ENCODE measurements around the gene ICA1. TPM values are rescaled to one million over a fixed set of nuclear protein-coding genes. Genes with fewer than 3 reads are reported as not detected.

Gene ICA1
- total RNA-seq, 4 donors from 2014 or later: 4.1 to 7.4 (median 5.8) TPM

GRCh38 chr7:8114175-8114574, 147.8 kb downstream of the ICA1 start:
- no peak overlapping the region for H3K27ac ChIP-seq (replicated peaks in 1 of 4)
- H3K4me3 ChIP-seq: no peak overlapping the region
- DNase-seq (ENCODE audit: extremely low spot score): no peak
- intact Hi-C loops (cut with DNase I): no loop called here
- no peaks in the 10 kb centered on the region for H3K4me1 ChIP-seq
- no peaks in the 10 kb centered on the region for H3K27me3 ChIP-seq
- TF ChIP-seq POLR2A (IDR thresholded peaks at IDR 0.05; ENCODE audit: low read depth) (no peak), CTCF (IDR thresholded peaks at IDR 0.05) (no peak), EP300 (IDR thresholded peaks at IDR 0.05) (no peak), POLR2AphosphoS5 (IDR thresholded peaks at IDR 0.05) (no peak)
- 91% methylated on average over 4 of the region's 4 CpGs for WGBS
- peaks cover 0 to 19% (median 0%) of the 10 kb centered on the region in 4 donors for H3K36me3 ChIP-seq
- no peaks in the 10 kb centered on the region for H3K9me3 ChIP-seq

- Histone ChIP-seq H3K4me1 (no peaks in the 10 kb centered on the region), H3K27me3 (no peaks in the 10 kb centered on the region), H3K4me3 (no peak overlapping the region), H3K27ac (replicated peaks in 1 of 4) (no peak overlapping the region), H3K36me3 (peaks cover 0 to 10% (median 0%) of the 10 kb centered on the region in 4 donors), H3K9me3 (no peaks in the 10 kb centered on the region)
- TF ChIP-seq CTCF (IDR thresholded peaks at IDR 0.05) (no peak), POLR2AphosphoS5 (IDR thresholded peaks at IDR 0.05) (no peak), EP300 (IDR thresholded peaks at IDR 0.05) (no peak), POLR2A (IDR thresholded peaks at IDR 0.05; ENCODE audit: low read depth) (no peak)
- DNase-seq (ENCODE audit: extremely low spot score): no peak
- intact Hi-C loops (cut with DNase I): no loop called here
- 88% methylated on average over 3 of the region's 3 CpGs for WGBS
These were observed 148.8 kb downstream of the ICA1 start for GRCh38 chr7:8113184-8113583.

GRCh38 chr7:8112685-8113084, 149.3 kb downstream of the ICA1 start:
- no peaks in the 10 kb centered on the region for H3K27me3 ChIP-seq
- no peak overlapping the region for H3K27ac ChIP-seq (replicated peaks in 1 of 4)
- no peak for DNase-seq (ENCODE audit: extremely low spot score)
- intact Hi-C loops (cut with DNase I): no loop called here
- WGBS: 100% methylated on average over 2 of the region's 2 CpGs
- no peak overlapping the region for H3K4me3 ChIP-seq
- H3K4me1 ChIP-seq: no peaks in the 10 kb centered on the region
- TF ChIP-seq POLR2AphosphoS5 (IDR thresholded peaks at IDR 0.05) (no peak), POLR2A (IDR thresholded peaks at IDR 0.05; ENCODE audit: low read depth) (no peak), CTCF (IDR thresholded peaks at IDR 0.05) (no peak), EP300 (IDR thresholded peaks at IDR 0.05) (no peak)
- no peaks in the 10 kb centered on the region for H3K9me3 ChIP-seq
- peaks cover 0 to 5% (median 0%) of the 10 kb centered on the region in 4 donors for H3K36me3 ChIP-seq

GRCh38 chr7:8111282-8111960, 150.5 kb downstream of the ICA1 start:
- intact Hi-C loops (cut with DNase I): no loop called here

More at GRCh38 chr7:8111282-8111960, 150.5 kb downstream of the ICA1 start:
- Histone ChIP-seq H3K4me1 (no peaks in the 10 kb centered on the region), H3K9me3 (no peaks in the 10 kb centered on the region), H3K36me3 (no peaks in the 10 kb centered on the region), H3K27me3 (no peaks in the 10 kb centered on the region), H3K4me3 (no peak overlapping the region), H3K27ac (replicated peaks in 1 of 4) (no peak overlapping the region)
- no peak for DNase-seq (ENCODE audit: extremely low spot score)
- WGBS: 67% methylated on average over 11 of the region's 11 CpGs
- no peak for TF ChIP-seq CTCF (IDR thresholded peaks at IDR 0.05)
- TF ChIP-seq POLR2AphosphoS5 (IDR thresholded peaks at IDR 0.05): no peak
- no peak for TF ChIP-seq POLR2A (IDR thresholded peaks at IDR 0.05; ENCODE audit: low read depth)
- no peak for TF ChIP-seq EP300 (IDR thresholded peaks at IDR 0.05)

All from esophagus muscularis mucosa (tissue), 4 donors.